HG02588 (cell line): ENCODE results near the gene CAMSAP2.

Source experiments
- ATAC-seq: cut with Tn5 transposase; IDR thresholded peaks from one replicate; pipeline ENCODE4 v1.9.1; 2021; ENCODE audit warnings: mild to moderate bottlenecking, moderate library complexity; ENCODE audit not compliant: unreplicated experiment

Gene CAMSAP2

GRCh38 chr1:200738327-200738948, at the start of gene CAMSAP2:
Gene CAMSAP2 (plus strand): TSS chr1:200738893. CDS start chr1:200739828, 935 bp downstream.
- peak; percentile 52 for ATAC-seq

GRCh38 chr1:200692316-200692715, 46.4 kb upstream of the CAMSAP2 start:
- no peak for ATAC-seq

GRCh38 chr1:200693327-200693726, 45.4 kb upstream of the CAMSAP2 start:
- no peak for ATAC-seq

- no peak for ATAC-seq
Observed at GRCh38 chr1:200694738-200695137, 44.0 kb upstream of the CAMSAP2 start.

GRCh38 chr1:200699871-200700270, 38.8 kb upstream of the CAMSAP2 start:
- ATAC-seq, result no peak

GRCh38 chr1:200704986-200705500, 33.6 kb upstream of the CAMSAP2 start:
- no peak for ATAC-seq

GRCh38 chr1:200706111-200706814, 32.4 kb upstream of the CAMSAP2 start:
- no peak for ATAC-seq

- ATAC-seq, result no peak
Observed at GRCh38 chr1:200707116-200707515, 31.6 kb upstream of the CAMSAP2 start.

GRCh38 chr1:200708161-200708560, 30.5 kb upstream of the CAMSAP2 start:
- ATAC-seq, result no peak

- ATAC-seq, result no peak
Observed at GRCh38 chr1:200708769-200709168, 29.9 kb upstream of the CAMSAP2 start.

GRCh38 chr1:200710166-200710565, 28.5 kb upstream of the CAMSAP2 start:
- ATAC-seq, result no peak

- no peak for ATAC-seq
Observed at GRCh38 chr1:200714504-200715187, 24.0 kb upstream of the CAMSAP2 start.

GRCh38 chr1:200720199-200720598, 18.5 kb upstream of the CAMSAP2 start:
- no peak for ATAC-seq

GRCh38 chr1:200724064-200724463, 14.6 kb upstream of the CAMSAP2 start:
- ATAC-seq, result no peak

- ATAC-seq, result no peak
Observed at GRCh38 chr1:200727257-200727656, 11.4 kb upstream of the CAMSAP2 start.

- no peak for ATAC-seq
Observed at GRCh38 chr1:200729863-200730262, 8.8 kb upstream of the CAMSAP2 start.

- ATAC-seq, result no peak
Observed at GRCh38 chr1:200731654-200732332, 6.9 kb upstream of the CAMSAP2 start.

GRCh38 chr1:200732438-200732837, 6.3 kb upstream of the CAMSAP2 start:
- no peak for ATAC-seq

GRCh38 chr1:200733907-200734306, 4.8 kb upstream of the CAMSAP2 start:
- no peak for ATAC-seq

- no peak for ATAC-seq
Observed at GRCh38 chr1:200737647-200738291, 924 bp upstream of the CAMSAP2 start.
